Ascending aorta (tissue), 2 donors: ENCODE measurements around the gene CHD6. TPM values are rescaled to one million over a fixed set of nuclear protein-coding genes. Genes with fewer than 3 reads are reported as not detected.

Experiments
- DNase-seq, 2 donors: peaks; one replicate each; pipeline ENCODE4 v3.0.0-alpha.2; 2019; ENCODE audit warnings: low spot score in 2 of 2
- H3K27ac ChIP-seq, 2 donors: fragments of 200-600 bp; sonication (generic); one replicate each; pipeline ENCODE4 v1.5.1; 2016 to 2017; ENCODE audit warnings: mild to moderate bottlenecking in 1 of 2
- H3K27me3 ChIP-seq: fragments of 200-600 bp; sonication (generic); one replicate; pipeline ENCODE4 v1.5.1; 2017
- H3K36me3 ChIP-seq, 2 donors: fragments of 200-600 bp; sonication (generic); one replicate each; pipeline ENCODE4 v1.5.1; 2016
- H3K4me1 ChIP-seq, 2 donors: fragments of 200-600 bp; sonication (generic); one replicate each; pipeline ENCODE4 v1.5.1; 2016 to 2017; ENCODE audit warnings: mild to moderate bottlenecking in 1 of 2
- H3K4me3 ChIP-seq, 2 donors: fragments of 200-600 bp; sonication (generic); one replicate each; pipeline ENCODE4 v1.5.1; 2016 to 2017; ENCODE audit warnings: mild to moderate bottlenecking in 1 of 2
- H3K9me3 ChIP-seq, 2 donors: fragments of 200-600 bp; sonication (generic); one replicate each; pipeline ENCODE4 v1.5.1; 2016
- CTCF ChIP-seq, 3 experiments: fragments of 200-600 bp in 2 of 3; fragments of 450-650 bp in 1 of 3; sonication (generic) in 2 of 3; IDR thresholded peaks; one replicate each; pipeline ENCODE4 v1.5.1; 2016 to 2019; ENCODE audit warnings: antibody characterized with exemption in 3 of 3, mild to moderate bottlenecking in 1 of 3, moderate library complexity in 1 of 3
- intact Hi-C: fragments of 100-400 bp; cut with DNase I; formaldehyde crosslinking; loops from one replicate; pipeline ENCODE4 v1.15.1; 2023
- total RNA-seq: library from RNA; depleted of rRNA; stranded (reverse); fragments of >200 nt; gene quantifications from one replicate; pipeline ENCODE4 v1.1.0, GENCODE V29; 2016

Gene CHD6
- total RNA-seq, 1 donor from 2014 or later = 42.9 TPM

DNA sequence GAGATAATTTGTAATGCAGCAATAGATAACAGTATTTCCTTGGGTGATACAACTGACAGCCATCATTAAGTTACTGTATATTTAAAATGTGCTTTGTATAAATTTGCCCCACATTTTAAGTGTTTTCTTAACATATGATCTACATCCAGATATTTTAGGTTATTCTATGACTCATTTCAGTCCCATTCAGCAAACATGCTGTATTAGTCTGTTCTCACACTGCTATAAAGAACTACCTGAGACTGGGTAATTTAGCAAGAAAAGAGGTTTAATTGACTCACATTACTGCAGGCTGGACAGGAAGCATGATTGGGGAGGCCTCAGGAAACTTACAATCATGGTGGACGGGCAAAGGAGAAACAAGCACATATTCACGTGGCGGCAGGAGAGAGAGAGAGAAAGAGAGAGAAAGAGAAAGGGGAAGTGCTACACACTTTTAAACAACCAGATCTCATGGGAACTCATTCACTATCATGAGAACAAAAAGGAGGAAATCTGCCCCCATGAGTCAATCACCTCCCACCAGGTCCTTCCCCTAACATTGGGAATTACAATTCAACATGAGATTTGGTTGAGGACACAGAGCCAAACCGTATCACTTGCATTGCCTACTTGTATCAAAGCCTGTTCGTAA is 9.6 kb upstream of the CHD6 start:
- no peaks in the 10 kb centered on the region for H3K36me3 ChIP-seq
- no peaks in the 10 kb centered on the region for H3K9me3 ChIP-seq
- no peak for DNase-seq
- intact Hi-C loops = no loop called here
- H3K27me3 ChIP-seq = no peaks in the 10 kb centered on the region
- no peaks in the 10 kb centered on the region for H3K4me1 ChIP-seq
- H3K4me3 ChIP-seq = no peak overlapping the region
- no peak for TF ChIP-seq CTCF (IDR thresholded peaks at IDR 0.05)
- H3K27ac ChIP-seq = no peak overlapping the region

DNA sequence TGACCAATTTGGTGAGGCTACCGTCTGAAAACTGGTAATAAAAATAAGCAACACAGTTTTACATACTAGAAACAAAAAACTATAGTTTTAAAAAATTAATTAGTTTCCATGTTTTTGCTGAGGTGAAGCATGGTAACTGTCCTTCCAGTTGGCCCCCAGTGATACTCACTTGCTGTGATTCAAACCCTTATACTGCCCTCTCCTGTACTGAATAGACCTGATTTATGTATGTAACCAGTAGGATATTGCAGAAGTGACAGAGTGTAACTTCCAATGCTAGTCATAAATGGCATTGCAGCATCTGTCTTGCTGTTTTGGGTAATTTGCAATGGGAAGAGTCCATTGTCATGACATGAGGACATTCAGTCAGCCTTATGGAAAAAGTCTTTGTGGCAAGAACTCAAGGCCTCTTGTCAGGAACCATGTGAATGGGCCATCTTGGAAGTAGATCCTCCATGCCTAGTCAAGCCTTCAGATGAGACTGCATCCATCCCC is 8.9 kb upstream of the CHD6 start:
- H3K4me3 ChIP-seq = no peak overlapping the region
- no peaks in the 10 kb centered on the region for H3K27me3 ChIP-seq
- no peaks in the 10 kb centered on the region for H3K36me3 ChIP-seq
- no peak for TF ChIP-seq CTCF (IDR thresholded peaks at IDR 0.05)
- H3K27ac ChIP-seq = no peak overlapping the region
- H3K4me1 ChIP-seq = no peaks in the 10 kb centered on the region
- no peaks in the 10 kb centered on the region for H3K9me3 ChIP-seq
- DNase-seq = no peak
- intact Hi-C loops = no loop called here

DNA sequence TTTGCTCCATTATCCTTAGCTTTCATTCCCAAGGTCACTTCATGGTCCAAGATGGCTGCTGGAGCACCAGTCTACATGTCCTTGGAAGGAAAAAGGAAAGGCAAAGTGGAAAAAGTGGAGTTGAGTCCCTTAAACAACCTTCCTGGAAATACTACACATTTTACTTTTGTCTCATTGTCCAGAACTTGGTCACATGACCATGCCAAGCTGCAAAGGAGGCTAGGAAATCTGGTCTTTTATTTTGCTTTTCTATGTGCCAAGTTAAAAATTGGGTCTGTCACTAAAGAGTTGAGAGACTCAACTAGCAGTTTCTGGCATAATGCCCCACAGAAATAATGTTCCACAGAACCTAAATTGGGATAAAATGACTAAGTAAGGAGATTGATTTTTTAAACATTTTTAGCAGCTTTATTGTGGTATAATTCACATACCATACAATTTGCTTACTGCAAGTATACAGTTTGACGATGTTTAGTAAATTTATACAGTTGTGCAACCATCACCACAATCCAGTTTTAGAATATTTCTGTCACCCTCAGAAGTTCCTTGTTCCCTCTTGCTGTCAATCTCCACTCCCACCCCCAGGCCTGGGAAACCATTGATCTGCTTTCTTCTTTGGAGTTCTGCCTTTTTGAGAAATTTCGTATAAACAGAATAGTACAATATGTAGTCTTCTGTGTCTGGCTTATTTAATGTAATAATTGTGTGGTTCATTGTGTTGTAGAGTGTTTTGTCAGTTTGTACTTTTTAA is 5.6 kb upstream of the CHD6 start:
- Histone ChIP-seq H3K27ac (no peak overlapping the region), H3K4me1 (peaks cover 2 to 3% of the 10 kb centered on the region in 2 donors), H3K4me3 (no peak overlapping the region), H3K36me3 (no peaks in the 10 kb centered on the region), H3K9me3 (no peaks in the 10 kb centered on the region), H3K27me3 (no peaks in the 10 kb centered on the region)
- no peak for DNase-seq
- no peak for TF ChIP-seq CTCF (IDR thresholded peaks at IDR 0.05)
- intact Hi-C loops = no loop called here

GRCh38 chr20:41622584-41622983 is 4.4 kb upstream of the CHD6 start:
- peaks cover 2 to 4% of the 10 kb centered on the region in 2 donors for H3K4me1 ChIP-seq
- TF ChIP-seq CTCF (IDR thresholded peaks at IDR 0.05) = no peak
- intact Hi-C loops = no loop called here
- no peak overlapping the region for H3K4me3 ChIP-seq
- no peaks in the 10 kb centered on the region for H3K9me3 ChIP-seq
- H3K27me3 ChIP-seq = no peaks in the 10 kb centered on the region
- no peaks in the 10 kb centered on the region for H3K36me3 ChIP-seq
- H3K27ac ChIP-seq = no peak overlapping the region
- no peak for DNase-seq

- Histone ChIP-seq H3K4me1 (peaks cover 2 to 5% of the 10 kb centered on the region in 2 donors), H3K9me3 (no peaks in the 10 kb centered on the region), H3K36me3 (no peaks in the 10 kb centered on the region), H3K27ac (no peak overlapping the region), H3K27me3 (no peaks in the 10 kb centered on the region), H3K4me3 (no peak overlapping the region)
- no peak for TF ChIP-seq CTCF (IDR thresholded peaks at IDR 0.05)
- DNase-seq = no peak
- intact Hi-C loops = no loop called here
These were observed 3.8 kb upstream of the CHD6 start for GRCh38 chr20:41621971-41622370.
